WTC11 (cell line): Measurements from ENCODE around the gene PPP6R3. TPM values are rescaled to one million over a fixed set of nuclear protein-coding genes. Genes with fewer than 3 reads are reported as not detected.
A peak's percentile ranks its signal among the peaks of the same experiment; 100 is the strongest.

Experiments used
- ATAC-seq: fragments of 200-7000 bp; cut with Tn5 transposase; 2 replicates; pipeline ENCODE4 v1.10.0; 2021; ENCODE audit warnings: mild to moderate bottlenecking, moderate library complexity
- CTCF ChIA-PET: fragments of 300-600 bp; sonication (Branson Sonifier 250); formaldehyde crosslinking; loops from one replicate; lab custom pipeline; 2021; ENCODE audit warnings: antibody characterized with exemption; lab: Charles Lee
- POLR2A ChIA-PET: fragments of 350-600 bp; sonication (Branson Sonifier 250); formaldehyde crosslinking; loops from one replicate; lab custom pipeline; 2021; ENCODE audit warnings: antibody characterized with exemption; lab: Charles Lee
- DNase-seq: peaks from one replicate; pipeline ENCODE4 v3.0.0; 2021; ENCODE audit warnings: low spot score
- H3K27ac Mint-ChIP-seq: 2 replicates; pipeline ENCODE4 v1.8.0; 2021; ENCODE audit warnings: mixed read lengths
- H3K27me3 Mint-ChIP-seq: 2 replicates; pipeline ENCODE4 v1.8.0; 2021; ENCODE audit warnings: low read depth, mild to moderate bottlenecking, moderate library complexity, mixed read lengths
- H3K36me3 Mint-ChIP-seq: 2 replicates; pipeline ENCODE4 v1.8.0; 2021; ENCODE audit warnings: mixed read lengths
- H3K4me1 Mint-ChIP-seq: 2 replicates; pipeline ENCODE4 v1.8.0; 2022; ENCODE audit warnings: mixed read lengths
- H3K4me3 Mint-ChIP-seq: 2 replicates; pipeline ENCODE4 v1.8.0; 2021; ENCODE audit warnings: mild to moderate bottlenecking, moderate library complexity, mixed read lengths
- H3K9me3 Mint-ChIP-seq: 2 replicates; pipeline ENCODE4 v1.8.0; 2021; ENCODE audit warnings: mixed read lengths
- ATF1 ChIP-seq: sonication (generic); formaldehyde crosslinking; IDR thresholded peaks from 2 replicates; pipeline ENCODE4 v1.8.1; 2023; ENCODE audit warnings: mild to moderate bottlenecking, moderate library complexity, missing genetic modification reagents
- ATF6 ChIP-seq: sonication (generic); formaldehyde crosslinking; IDR thresholded peaks from 2 replicates; pipeline ENCODE4 v1.8.1; 2023; ENCODE audit warnings: mild to moderate bottlenecking, missing genetic modification reagents
- CBFB ChIP-seq: sonication (generic); formaldehyde crosslinking; IDR thresholded peaks from 2 replicates; pipeline ENCODE4 v1.8.1; 2022; ENCODE audit warnings: mild to moderate bottlenecking, low read depth, missing genetic modification reagents
- ESRRA ChIP-seq: sonication (generic); formaldehyde crosslinking; IDR thresholded peaks from 2 replicates; pipeline ENCODE4 v1.8.1; 2022; ENCODE audit warnings: mild to moderate bottlenecking, missing genetic modification reagents, borderline replicate concordance
- KAT7 ChIP-seq: sonication (generic); formaldehyde crosslinking; IDR thresholded peaks from 2 replicates; pipeline ENCODE4 v1.8.1; 2023; ENCODE audit warnings: missing genetic modification reagents, mild to moderate bottlenecking, borderline replicate concordance
- RELA ChIP-seq: sonication (generic); formaldehyde crosslinking; IDR thresholded peaks from 2 replicates; pipeline ENCODE4 v1.8.1; 2022; ENCODE audit warnings: missing genetic modification reagents, mild to moderate bottlenecking, borderline replicate concordance
- USF1 ChIP-seq: sonication (generic); formaldehyde crosslinking; IDR thresholded peaks from 2 replicates; pipeline ENCODE4 v1.8.0; 2022; ENCODE audit warnings: mild to moderate bottlenecking, missing genetic modification reagents
- ZMAT4 ChIP-seq: fragments of 250-450 bp; sonication (Bioruptor Pico); IDR thresholded peaks from 2 replicates; pipeline ENCODE4 v1.9.0; 2021; ENCODE audit warnings: mild to moderate bottlenecking
- ZNF423 ChIP-seq: fragments of 250-450 bp; sonication (Bioruptor Pico); IDR thresholded peaks from 2 replicates; pipeline ENCODE4 v2.1.2; 2022; ENCODE audit warnings: mild to moderate bottlenecking, moderate library complexity
- total RNA-seq: library from RNA; stranded (reverse); gene quantifications from 3 replicates; pipeline ENCODE4 v1.2.3, GENCODE V29; 2021
- TF ChIP-seq, protein P1 (sequence below): sonication (generic); formaldehyde crosslinking; IDR thresholded peaks from 2 replicates; pipeline ENCODE4 v1.8.1; 2023; ENCODE audit warnings: mild to moderate bottlenecking, missing genetic modification reagents, borderline replicate concordance
- TF ChIP-seq, protein P2 (sequence below): sonication (generic); formaldehyde crosslinking; IDR thresholded peaks from 2 replicates; pipeline ENCODE4 v1.8.0; 2022; ENCODE audit warnings: mild to moderate bottlenecking, missing genetic modification reagents
- TF ChIP-seq, protein P3 (sequence below): fragments of 250-450 bp; sonication (Bioruptor Pico); IDR thresholded peaks from 2 replicates; pipeline ENCODE4 v2.1.2; 2022; ENCODE audit warnings: mild to moderate bottlenecking, moderate library complexity
- TF ChIP-seq, protein P4 (sequence below): fragments of 250-450 bp; sonication (Bioruptor Pico); IDR thresholded peaks from 2 replicates; pipeline ENCODE4 v1.9.0; 2021; ENCODE audit warnings: mild to moderate bottlenecking

The PPP6R3 gene
- total RNA-seq, 1 experiment from 2014 or later, result 138 TPM

GRCh38 chr11:68521969-68522652 is 61.6 kb downstream of the PPP6R3 start (continued):
- TF ChIP-seq, protein P1, sequence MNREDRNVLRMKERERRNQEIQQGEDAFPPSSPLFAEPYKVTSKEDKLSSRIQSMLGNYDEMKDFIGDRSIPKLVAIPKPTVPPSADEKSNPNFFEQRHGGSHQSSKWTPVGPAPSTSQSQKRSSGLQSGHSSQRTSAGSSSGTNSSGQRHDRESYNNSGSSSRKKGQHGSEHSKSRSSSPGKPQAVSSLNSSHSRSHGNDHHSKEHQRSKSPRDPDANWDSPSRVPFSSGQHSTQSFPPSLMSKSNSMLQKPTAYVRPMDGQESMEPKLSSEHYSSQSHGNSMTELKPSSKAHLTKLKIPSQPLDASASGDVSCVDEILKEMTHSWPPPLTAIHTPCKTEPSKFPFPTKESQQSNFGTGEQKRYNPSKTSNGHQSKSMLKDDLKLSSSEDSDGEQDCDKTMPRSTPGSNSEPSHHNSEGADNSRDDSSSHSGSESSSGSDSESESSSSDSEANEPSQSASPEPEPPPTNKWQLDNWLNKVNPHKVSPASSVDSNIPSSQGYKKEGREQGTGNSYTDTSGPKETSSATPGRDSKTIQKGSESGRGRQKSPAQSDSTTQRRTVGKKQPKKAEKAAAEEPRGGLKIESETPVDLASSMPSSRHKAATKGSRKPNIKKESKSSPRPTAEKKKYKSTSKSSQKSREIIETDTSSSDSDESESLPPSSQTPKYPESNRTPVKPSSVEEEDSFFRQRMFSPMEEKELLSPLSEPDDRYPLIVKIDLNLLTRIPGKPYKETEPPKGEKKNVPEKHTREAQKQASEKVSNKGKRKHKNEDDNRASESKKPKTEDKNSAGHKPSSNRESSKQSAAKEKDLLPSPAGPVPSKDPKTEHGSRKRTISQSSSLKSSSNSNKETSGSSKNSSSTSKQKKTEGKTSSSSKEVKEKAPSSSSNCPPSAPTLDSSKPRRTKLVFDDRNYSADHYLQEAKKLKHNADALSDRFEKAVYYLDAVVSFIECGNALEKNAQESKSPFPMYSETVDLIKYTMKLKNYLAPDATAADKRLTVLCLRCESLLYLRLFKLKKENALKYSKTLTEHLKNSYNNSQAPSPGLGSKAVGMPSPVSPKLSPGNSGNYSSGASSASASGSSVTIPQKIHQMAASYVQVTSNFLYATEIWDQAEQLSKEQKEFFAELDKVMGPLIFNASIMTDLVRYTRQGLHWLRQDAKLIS (CRISPR knock-in tag), result no peak
- TF ChIP-seq ATF1 (CRISPR knock-in tag), result no peak

DNA sequence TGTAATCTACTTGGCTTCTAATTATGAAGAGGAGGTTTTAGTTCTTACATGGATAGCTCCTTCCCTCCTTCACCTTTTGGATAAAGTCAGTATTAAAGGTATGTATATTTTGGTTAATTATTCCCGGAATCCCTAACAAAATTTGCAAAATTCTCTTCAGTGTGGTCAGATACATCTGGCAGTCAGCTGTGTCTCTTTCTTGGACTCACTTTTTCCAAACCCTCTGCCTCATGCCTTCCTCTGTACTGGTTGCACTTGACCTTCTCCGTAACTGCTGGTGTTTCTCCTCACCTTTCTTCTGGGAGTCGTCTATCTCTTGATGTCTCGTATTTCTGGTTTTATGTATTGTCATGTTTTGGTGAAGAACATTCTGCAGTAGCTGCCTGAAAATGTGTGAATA is 62.5 kb downstream of the PPP6R3 start:
- Mint-ChIP-seq H3K4me3 (no peak overlapping the region), H3K36me3 (peaks cover 67% of the 10 kb centered on the region), H3K4me1 (peaks cover 41% of the 10 kb centered on the region), H3K27ac (no peak overlapping the region; the same call in 1 of the 2 replicates), H3K27me3 (no peaks in the 10 kb centered on the region), H3K9me3 (no peaks in the 10 kb centered on the region)
- DNase-seq (no peak), ATAC-seq (no peak)
- CTCF ChIA-PET, result interaction anchor here (1.2 kb wide), 1 partner anchor 13 kb away, joined by 3 read pairs; no protein-coding TSS in a partner anchor
- POLR2A ChIA-PET, result no interaction called here
- TF ChIP-seq ZNF423 (CRISPR knock-in tag) (no peak), KAT7 (CRISPR knock-in tag) (no peak), ATF6 (CRISPR knock-in tag) (no peak)

- no peak for DNase-seq
- ChIA-PET POLR2A (no interaction called here), CTCF (no interaction called here)
- Mint-ChIP-seq H3K27ac (peak overlapping the region; percentile 38; the same call in 1 of the 2 replicates), H3K4me3 (no peak overlapping the region), H3K36me3 (peaks cover 68% of the 10 kb centered on the region), H3K27me3 (no peaks in the 10 kb centered on the region), H3K9me3 (no peaks in the 10 kb centered on the region), H3K4me1 (peaks cover 37% of the 10 kb centered on the region)
- no peak for ATAC-seq
- TF ChIP-seq CBFB (CRISPR knock-in tag), result no peak
- TF ChIP-seq, protein P2, sequence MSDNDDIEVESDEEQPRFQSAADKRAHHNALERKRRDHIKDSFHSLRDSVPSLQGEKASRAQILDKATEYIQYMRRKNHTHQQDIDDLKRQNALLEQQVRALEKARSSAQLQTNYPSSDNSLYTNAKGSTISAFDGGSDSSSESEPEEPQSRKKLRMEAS (CRISPR knock-in tag), result no peak
- no peak for TF ChIP-seq RELA (CRISPR knock-in tag)
- TF ChIP-seq ATF6 (CRISPR knock-in tag), result no peak
- no peak for TF ChIP-seq USF1 (CRISPR knock-in tag)
- no peak for TF ChIP-seq ESRRA
- TF ChIP-seq, protein P3, sequence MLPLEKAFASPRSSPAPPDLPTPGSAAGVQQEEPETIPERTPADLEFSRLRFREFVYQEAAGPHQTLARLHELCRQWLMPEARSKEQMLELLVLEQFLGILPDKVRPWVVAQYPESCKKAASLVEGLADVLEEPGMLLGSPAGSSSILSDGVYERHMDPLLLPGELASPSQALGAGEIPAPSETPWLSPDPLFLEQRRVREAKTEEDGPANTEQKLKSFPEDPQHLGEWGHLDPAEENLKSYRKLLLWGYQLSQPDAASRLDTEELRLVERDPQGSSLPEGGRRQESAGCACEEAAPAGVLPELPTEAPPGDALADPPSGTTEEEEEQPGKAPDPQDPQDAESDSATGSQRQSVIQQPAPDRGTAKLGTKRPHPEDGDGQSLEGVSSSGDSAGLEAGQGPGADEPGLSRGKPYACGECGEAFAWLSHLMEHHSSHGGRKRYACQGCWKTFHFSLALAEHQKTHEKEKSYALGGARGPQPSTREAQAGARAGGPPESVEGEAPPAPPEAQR, result no peak
- no peak for TF ChIP-seq ZMAT4
- TF ChIP-seq, protein P4, sequence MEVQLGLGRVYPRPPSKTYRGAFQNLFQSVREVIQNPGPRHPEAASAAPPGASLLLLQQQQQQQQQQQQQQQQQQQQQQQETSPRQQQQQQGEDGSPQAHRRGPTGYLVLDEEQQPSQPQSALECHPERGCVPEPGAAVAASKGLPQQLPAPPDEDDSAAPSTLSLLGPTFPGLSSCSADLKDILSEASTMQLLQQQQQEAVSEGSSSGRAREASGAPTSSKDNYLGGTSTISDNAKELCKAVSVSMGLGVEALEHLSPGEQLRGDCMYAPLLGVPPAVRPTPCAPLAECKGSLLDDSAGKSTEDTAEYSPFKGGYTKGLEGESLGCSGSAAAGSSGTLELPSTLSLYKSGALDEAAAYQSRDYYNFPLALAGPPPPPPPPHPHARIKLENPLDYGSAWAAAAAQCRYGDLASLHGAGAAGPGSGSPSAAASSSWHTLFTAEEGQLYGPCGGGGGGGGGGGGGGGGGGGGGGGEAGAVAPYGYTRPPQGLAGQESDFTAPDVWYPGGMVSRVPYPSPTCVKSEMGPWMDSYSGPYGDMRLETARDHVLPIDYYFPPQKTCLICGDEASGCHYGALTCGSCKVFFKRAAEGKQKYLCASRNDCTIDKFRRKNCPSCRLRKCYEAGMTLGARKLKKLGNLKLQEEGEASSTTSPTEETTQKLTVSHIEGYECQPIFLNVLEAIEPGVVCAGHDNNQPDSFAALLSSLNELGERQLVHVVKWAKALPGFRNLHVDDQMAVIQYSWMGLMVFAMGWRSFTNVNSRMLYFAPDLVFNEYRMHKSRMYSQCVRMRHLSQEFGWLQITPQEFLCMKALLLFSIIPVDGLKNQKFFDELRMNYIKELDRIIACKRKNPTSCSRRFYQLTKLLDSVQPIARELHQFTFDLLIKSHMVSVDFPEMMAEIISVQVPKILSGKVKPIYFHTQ (CRISPR knock-in tag), result no peak
These were observed 63.2 kb downstream of the PPP6R3 start for GRCh38 chr11:68523743-68524142.
